GM18951 (cell line): Measurements from ENCODE around the gene MIDN.
"Not testable (repeated sequence)": the region's sequence is repeated elsewhere in the genome, so short reads cannot be mapped to it uniquely, and the experiment has no call there.

ENCODE experiments used
- POLR2A ChIP-seq: IDR thresholded peaks from 4 replicates; pipeline ENCODE4 v1.6.1; 2011; ENCODE audit warnings: mild to moderate bottlenecking; ENCODE audit not compliant: insufficient read length, insufficient read depth; ENCODE audit errors: extremely low read depth
- in situ Hi-C: fragments of 300-500 bp; cut with MboI; formaldehyde crosslinking; loops from one replicate; pipeline ENCODE4 v1.12.0; 2022; ENCODE audit warnings: low sequenced_read_pairs, mixed read lengths, inconsistent platforms; ENCODE audit not compliant: unreplicated experiment

Gene MIDN

GRCh38 chr19:1248139-1248785, at the start of gene MIDN:
Gene MIDN, plus strand, starts transcription at chr19:1248583. Its CDS starts 1,714 bp downstream, at chr19:1250297.
- TF ChIP-seq POLR2A = peak; percentile 96
- in situ Hi-C loops = no loop called here

DNA sequence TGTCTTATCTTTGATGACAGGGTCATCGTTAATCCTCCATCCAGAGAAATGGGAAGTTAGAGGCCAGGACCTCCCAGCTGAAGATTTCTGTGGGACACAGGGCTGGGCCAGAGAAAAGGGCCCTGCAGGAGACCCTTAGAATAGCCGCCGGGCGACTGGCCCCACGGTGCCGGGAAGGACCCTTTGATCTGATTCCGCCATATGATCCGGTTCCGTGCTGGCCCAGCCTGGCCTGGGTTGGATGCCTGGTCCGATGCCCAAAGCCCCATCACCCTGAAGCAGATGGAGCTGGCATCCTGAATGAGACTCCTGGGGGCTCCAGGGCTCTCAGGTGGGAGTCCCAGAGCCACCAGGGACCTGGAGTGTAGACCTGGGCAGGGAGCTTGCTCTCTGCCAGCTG, 48.9 kb upstream of the MIDN start:
- in situ Hi-C loops = no loop called here

DNA sequence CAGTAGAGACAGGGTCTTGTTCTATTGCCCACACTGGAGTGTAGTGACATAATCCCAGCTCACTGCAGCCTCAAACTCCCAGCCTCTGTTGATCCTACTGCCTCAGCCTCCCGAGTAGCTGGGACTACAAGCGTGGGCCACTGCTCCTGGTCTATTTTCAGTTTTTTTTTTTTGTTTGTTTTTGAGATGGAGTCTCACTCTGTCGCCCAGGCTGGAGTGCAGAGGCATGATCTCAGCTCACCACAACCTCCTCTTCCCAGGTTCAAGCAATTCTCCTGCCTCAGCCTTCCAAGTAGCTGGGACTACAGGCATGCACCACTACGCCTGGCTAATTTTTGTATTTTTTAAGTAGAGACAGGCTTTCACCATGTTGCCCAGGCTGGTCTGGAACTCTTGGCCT, 47.8 kb upstream of the MIDN start:
- in situ Hi-C loops = not testable (repeated sequence)

More for the DNA sequence above, 48.9 kb upstream of the MIDN start:
- TF ChIP-seq POLR2A = no peak

DNA sequence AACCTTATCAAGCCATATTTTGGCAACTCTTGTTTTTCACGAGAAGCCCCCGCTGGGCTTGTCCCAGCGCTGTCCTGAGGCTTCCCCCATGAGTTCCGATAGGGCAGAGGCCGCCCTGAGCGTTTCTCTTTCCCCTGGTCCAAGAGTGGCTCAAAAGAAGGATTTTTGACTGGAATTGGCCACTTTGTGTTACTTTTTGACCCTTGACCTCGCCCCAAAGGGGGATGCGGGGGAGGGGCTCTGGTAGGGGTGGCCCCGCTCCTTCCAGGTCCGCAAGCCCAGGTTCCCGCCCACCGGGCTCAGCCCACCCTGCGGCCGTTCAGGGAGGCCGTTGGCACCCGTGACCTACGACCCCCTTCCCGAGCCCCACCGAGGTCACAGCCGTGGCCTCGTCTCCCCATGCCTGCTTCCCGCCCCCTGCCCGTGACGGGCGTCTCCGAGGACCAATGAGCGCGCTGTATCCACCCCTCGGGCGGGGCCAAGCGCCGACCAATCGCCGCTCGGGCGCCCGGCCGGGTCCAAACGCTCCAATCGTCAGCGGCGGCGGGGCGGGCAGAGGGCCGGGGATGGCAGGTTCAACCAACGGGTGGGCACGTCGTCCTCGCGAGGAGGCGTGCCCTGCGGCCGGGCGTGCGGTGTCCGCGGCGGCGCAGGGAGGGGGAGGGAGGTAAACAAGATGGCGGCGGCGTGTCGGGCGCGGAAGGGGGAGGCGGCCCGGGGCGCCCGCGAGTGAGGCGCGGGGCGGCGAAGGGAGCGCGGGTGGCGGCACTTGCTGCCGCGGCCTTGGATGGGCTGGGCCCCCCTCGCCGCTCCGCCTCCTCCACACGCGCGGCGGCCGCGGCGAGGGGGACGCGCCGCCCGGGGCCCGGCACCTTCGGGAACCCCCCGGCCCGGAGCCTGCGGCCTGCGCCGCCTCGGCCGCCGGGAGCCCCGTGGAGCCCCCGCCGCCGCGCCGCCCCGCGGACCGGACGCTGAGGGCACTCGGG, 43.0 kb upstream of the MIDN start, which contains the start of gene STK11:
Gene STK11 (plus strand): TSS at position 665 of the 986 bp plus-strand sequence. CDS start 1,136 bp downstream, outside the sequence.
- TF ChIP-seq POLR2A = peak; percentile 79
- in situ Hi-C loops = no loop called here

GRCh38 chr19:1206150-1206863, 42.1 kb upstream of the MIDN start:
- in situ Hi-C loops = no loop called here
- peak; percentile 3 for TF ChIP-seq POLR2A

DNA sequence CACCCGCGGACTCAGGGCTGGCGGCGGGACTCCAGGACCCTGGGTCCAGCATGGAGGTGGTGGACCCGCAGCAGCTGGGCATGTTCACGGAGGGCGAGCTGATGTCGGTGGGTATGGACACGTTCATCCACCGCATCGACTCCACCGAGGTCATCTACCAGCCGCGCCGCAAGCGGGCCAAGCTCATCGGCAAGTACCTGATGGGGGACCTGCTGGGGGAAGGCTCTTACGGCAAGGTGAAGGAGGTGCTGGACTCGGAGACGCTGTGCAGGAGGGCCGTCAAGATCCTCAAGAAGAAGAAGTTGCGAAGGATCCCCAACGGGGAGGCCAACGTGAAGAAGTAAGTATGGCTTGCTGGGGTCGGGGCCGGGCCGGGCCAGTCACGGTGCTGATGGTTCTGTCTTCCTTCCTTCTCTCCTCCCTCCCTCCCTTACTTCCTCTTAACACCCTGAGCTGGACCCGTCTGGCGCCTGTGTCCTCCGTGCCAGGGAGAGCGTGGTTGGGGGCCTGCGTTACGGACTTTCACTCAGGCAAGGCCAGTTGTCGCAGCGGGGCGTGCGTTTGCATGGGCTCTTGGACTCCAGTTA, 41.4 kb upstream of the MIDN start:
- no peak for TF ChIP-seq POLR2A
- in situ Hi-C loops = no loop called here

GRCh38 chr19:1208830-1209229, 39.6 kb upstream of the MIDN start:
- in situ Hi-C loops = not testable (repeated sequence)

GRCh38 chr19:1210227-1210538, 38.2 kb upstream of the MIDN start:
- in situ Hi-C loops = no loop called here
- TF ChIP-seq POLR2A = no peak

DNA sequence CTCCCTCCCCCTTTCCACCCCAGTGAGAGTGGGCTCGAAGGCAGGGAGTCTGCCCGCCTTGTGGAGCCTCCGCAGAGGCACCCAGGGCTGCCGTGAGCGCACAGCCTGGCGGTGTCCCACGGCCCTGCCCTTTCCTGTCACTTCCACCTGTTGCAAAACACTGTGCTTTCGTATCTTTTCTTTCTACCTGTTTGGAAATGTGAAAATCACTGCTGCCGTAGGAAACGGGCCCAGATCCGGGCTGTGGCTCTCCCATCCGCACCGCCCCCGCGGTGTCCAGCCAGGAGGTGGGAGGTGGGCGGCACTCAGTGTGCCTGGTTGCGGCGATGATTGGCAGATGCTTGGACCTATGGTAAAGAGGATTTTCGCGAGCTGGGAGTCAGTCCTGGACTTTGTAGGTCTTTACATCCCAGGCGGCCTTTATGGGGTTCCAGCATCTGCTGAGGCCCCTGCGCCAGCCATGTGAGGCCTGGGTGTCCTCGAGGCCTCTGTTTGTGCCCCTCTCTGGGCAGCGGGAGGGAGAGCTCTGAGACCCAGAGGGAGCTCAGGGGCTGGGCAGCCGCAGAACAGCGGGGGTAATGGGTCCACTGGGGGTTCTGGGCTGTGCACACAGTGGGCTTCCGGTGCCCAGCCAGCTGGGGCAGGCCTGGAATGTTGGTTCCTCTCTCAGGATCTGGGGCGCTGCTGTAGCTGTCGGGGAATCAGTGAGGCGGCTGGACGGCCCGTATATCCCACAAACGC, 36.7 kb upstream of the MIDN start:
- in situ Hi-C loops = no loop called here
- TF ChIP-seq POLR2A = no peak

DNA sequence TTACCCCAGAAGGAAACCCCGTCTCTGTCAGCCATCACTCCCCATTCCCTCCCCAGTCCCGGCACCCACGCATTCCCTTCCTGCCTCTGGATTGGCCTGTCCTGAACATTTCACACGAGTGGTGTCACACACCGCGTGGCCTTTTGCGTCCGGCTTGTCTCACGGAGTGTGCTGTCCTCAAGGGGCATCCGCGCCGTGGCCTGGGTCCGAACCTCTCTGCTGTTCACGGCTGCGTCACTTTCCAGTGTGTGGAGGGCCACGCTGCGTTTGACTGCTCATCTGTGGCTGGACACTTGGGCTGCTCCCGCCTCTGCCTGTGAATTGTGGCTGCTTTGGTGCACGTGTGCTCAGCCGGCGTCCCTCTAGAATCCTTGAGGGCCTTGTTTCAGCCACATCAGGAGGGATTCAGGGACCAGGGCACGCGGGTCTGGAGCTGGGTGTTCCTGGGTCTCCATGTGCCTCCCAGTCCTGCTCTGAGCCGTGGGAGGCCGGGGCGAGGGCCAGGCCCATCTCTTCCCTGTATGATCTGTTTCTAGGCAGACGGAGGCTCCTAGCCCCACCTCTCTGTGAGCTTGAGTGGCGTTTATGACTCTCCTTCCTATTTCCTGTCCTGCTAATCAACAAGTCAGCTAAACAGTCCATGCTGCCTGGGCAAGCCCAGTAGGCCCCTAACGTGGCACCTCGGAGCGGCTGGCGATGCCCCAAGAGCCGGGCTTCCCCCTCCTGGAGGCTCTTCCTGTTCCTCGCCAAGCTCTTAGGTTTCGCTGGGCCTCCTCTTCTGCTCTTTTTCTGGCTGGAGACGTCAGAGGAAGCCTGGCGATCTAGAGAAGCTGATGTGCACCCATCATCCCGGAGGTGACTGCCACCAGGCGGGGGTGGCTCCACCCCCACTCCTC, 34.7 kb upstream of the MIDN start:
- TF ChIP-seq POLR2A = peak; percentile 38
- in situ Hi-C loops = no loop called here

DNA sequence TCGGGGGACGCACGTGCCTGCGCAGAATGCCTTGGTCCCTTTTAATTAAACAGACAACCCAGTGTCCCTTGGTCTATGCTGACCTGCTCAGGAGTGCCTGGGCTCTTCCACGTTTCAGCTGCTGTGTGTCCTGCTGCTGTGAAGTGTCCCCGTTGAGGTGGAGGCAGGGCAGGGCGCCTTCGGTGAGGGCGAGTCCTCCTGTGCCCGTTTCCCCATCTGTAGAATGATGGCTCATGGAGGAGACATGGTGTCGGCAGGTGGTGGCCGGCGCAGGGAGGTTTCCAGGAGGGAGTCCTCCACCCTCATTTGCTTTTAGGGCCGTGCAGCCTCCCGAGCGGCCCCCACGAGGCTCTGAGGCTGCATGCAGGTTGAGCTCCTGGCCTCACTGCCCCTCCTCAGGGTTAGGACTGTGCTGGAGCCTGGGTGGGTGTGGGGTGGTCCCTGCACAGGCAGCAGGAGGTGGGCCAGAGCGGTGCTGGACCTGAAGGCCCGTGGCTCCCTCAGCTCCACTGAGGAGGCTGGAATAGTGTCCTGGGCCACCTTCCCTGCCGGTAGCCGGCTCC, 34.0 kb upstream of the MIDN start:
- TF ChIP-seq POLR2A = no peak
- in situ Hi-C loops = no loop called here
